ENCODE data around the gene MSANTD4. TPM values are rescaled to one million over a fixed set of nuclear protein-coding genes. Genes with fewer than 3 reads are reported as not detected.
A peak's percentile ranks its signal among the peaks of the same experiment; 100 is the strongest.

Gene MSANTD4
- total RNA-seq, 1 donor from 2014 or later: 24.4 TPM

DNA sequence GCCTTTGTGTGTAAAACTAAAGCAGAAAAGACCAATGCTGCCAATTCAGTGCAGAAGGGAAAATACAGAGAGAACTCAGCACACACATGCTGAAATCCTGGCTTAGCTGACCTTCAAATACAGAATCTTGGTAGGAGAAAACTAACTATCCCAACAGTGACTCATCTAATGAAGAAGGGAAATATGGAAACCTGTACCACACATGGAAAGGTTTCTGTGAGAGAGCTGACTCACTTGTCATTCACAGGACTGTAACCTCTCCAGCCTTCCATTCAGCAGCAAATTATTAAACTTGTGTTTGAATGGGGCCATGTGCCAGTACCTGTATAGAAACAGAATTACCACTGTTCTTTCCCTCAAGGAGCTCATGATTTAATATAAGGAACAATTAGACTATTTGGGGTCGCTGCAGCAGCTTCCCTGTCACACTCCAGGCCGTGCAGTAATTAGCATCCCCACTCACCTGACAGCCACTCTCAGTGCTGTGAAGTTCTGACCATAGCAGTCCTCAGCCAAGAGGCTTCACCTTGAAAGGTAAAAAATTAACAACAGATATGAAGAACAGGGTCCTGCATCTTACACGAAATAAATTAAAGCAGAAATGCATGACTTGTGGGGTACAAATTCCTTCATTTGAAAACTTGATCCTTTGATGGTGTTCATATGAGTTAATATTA lies 53.9 kb downstream of the MSANTD4 start:
- TF ChIP-seq, protein P1, sequence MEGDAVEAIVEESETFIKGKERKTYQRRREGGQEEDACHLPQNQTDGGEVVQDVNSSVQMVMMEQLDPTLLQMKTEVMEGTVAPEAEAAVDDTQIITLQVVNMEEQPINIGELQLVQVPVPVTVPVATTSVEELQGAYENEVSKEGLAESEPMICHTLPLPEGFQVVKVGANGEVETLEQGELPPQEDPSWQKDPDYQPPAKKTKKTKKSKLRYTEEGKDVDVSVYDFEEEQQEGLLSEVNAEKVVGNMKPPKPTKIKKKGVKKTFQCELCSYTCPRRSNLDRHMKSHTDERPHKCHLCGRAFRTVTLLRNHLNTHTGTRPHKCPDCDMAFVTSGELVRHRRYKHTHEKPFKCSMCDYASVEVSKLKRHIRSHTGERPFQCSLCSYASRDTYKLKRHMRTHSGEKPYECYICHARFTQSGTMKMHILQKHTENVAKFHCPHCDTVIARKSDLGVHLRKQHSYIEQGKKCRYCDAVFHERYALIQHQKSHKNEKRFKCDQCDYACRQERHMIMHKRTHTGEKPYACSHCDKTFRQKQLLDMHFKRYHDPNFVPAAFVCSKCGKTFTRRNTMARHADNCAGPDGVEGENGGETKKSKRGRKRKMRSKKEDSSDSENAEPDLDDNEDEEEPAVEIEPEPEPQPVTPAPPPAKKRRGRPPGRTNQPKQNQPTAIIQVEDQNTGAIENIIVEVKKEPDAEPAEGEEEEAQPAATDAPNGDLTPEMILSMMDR (conservative IDR thresholded peaks at IDR 0.05; ENCODE audit: low read depth, low read length): no peak
- H3K4me3 ChIP-seq (ENCODE audit: low read depth, low read length): no peak overlapping the region
- peak; percentile 74 for DNase-seq (ENCODE audit: low read depth)

DNA sequence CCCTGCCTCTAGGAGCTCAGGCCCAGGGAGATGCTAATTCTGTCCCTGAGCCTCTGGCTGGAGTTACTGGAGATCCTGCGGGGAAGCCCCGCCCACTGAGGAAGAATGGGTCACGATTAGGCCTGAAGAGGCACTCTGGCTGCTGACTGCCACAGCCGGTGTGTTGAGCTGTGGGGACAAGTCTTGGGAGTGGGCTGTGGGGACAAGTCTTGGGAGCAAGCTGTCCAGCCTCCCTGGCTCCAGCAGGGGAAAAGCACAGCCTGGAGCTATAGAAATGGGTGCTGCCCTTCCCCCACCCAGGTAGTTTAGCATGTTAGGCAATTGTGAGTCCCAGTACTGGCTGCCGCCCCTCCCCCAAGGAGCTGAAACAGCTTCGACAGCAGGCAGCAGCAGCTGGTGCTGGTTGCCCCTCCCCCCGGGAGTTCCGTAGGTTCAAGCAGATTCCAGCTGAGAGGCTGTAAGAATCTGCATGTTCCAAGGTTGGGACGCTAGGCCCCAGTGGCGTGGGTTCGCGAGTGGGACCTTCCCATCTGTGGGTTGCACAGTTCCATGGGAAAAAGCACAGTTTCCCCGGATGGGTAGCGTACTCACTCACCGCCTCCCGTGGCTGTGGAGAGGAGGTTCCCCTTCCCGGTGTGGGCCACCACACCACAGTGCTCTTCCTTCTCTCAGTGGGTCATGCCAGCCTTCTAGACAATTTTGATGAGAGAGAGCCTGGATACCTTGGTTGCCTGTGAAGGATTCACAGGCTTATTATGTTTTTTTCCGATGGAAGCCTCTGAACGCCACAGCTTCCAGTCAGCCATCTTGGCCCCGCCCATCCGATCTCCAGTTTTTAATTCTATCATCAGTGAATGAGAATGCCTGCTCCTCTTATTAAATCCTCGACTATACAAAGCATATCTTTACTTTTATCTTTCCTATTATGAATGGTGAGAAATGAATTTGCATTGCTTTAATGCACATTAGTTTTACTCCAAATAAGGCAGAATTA lies 61.5 kb downstream of the MSANTD4 start:
- DNase-seq (ENCODE audit: low read depth): no peak
- H3K4me3 ChIP-seq (ENCODE audit: low read depth, low read length): no peak overlapping the region
- TF ChIP-seq, protein P1 (conservative IDR thresholded peaks at IDR 0.05; ENCODE audit: low read depth, low read length): no peak

Other genes with a start within 250 kb of the MSANTD4 start
- 4.2 and 5.2 TPM in 2 replicates for gene KBTBD3, start 55.1 kb upstream of the MSANTD4 start, total RNA-seq
- 48.8 and 60.8 TPM in 2 replicates for gene AASDHPPT, start 55.4 kb upstream of the MSANTD4 start, total RNA-seq

All from epithelial cell of proximal tubule (primary cell).